ENCODE measurements around the gene MPRIP.
"Not testable (repeated sequence)": the region's sequence is repeated elsewhere in the genome, so short reads cannot be mapped to it uniquely, and the experiment has no call there.

MPRIP gene

GRCh38 chr17:17151541-17151940 lies 109.3 kb downstream of the MPRIP start:
- no peak for DNase-seq

GRCh38 chr17:17151962-17152361 lies 109.7 kb downstream of the MPRIP start:
- DNase-seq: no peak

GRCh38 chr17:17152385-17152784 lies 110.1 kb downstream of the MPRIP start:
- no peak for DNase-seq

- no peak for DNase-seq
Measured at GRCh38 chr17:17153071-17153470, 110.8 kb downstream of the MPRIP start.

- DNase-seq: no peak
Measured at GRCh38 chr17:17153709-17154108, 111.5 kb downstream of the MPRIP start.

GRCh38 chr17:17154556-17154955 lies 112.3 kb downstream of the MPRIP start:
- no peak for DNase-seq

GRCh38 chr17:17154981-17155380 lies 112.7 kb downstream of the MPRIP start:
- DNase-seq: no peak

- no peak for DNase-seq
Measured at GRCh38 chr17:17155568-17155967, 113.3 kb downstream of the MPRIP start.

- DNase-seq: no peak
Measured at GRCh38 chr17:17156107-17156506, 113.8 kb downstream of the MPRIP start.

GRCh38 chr17:17156511-17156910 lies 114.3 kb downstream of the MPRIP start:
- no peak for DNase-seq

- DNase-seq: no peak
Measured at GRCh38 chr17:17157041-17157440, 114.8 kb downstream of the MPRIP start.

- DNase-seq: not testable (repeated sequence)
Measured at GRCh38 chr17:17158506-17158905, 116.2 kb downstream of the MPRIP start.

GRCh38 chr17:17159571-17159970 lies 117.3 kb downstream of the MPRIP start:
- no peak for DNase-seq

GRCh38 chr17:17161121-17161520 lies 118.9 kb downstream of the MPRIP start:
- no peak for DNase-seq

- no peak for DNase-seq
Measured at GRCh38 chr17:17161759-17162158, 119.5 kb downstream of the MPRIP start.

GRCh38 chr17:17164156-17164555 lies 121.9 kb downstream of the MPRIP start:
- DNase-seq: no peak

- DNase-seq: no peak
Measured at GRCh38 chr17:17164676-17165075, 122.4 kb downstream of the MPRIP start.

GRCh38 chr17:17165666-17166308 lies 123.5 kb downstream of the MPRIP start:
- DNase-seq: no peak

GRCh38 chr17:17166446-17166845 lies 124.2 kb downstream of the MPRIP start:
- DNase-seq: no peak

- no peak for DNase-seq
Measured at GRCh38 chr17:17167356-17167755, 125.1 kb downstream of the MPRIP start.

- no peak for DNase-seq
Measured at GRCh38 chr17:17167986-17168385, 125.7 kb downstream of the MPRIP start.

- no peak for DNase-seq
Measured at GRCh38 chr17:17168401-17168800, 126.1 kb downstream of the MPRIP start.

GRCh38 chr17:17169396-17169795 lies 127.1 kb downstream of the MPRIP start:
- no peak for DNase-seq

- DNase-seq: no peak
Measured at GRCh38 chr17:17170346-17170985, 128.2 kb downstream of the MPRIP start.

GRCh38 chr17:17171186-17171585 lies 128.9 kb downstream of the MPRIP start:
- DNase-seq: no peak
